CD4-positive, alpha-beta T cell (primary cell): ENCODE measurements around the gene CCDC194. TPM values are rescaled to one million over a fixed set of nuclear protein-coding genes. Genes with fewer than 3 reads are reported as not detected.

ENCODE experiments used
- ATAC-seq: fragments of 200-7000 bp; cut with Tn5 transposase; one replicate; pipeline ENCODE4 v1.10.0; 2022; ENCODE audit warnings: mild to moderate bottlenecking; ENCODE audit not compliant: poor library complexity
- CTCF ChIA-PET: fragments of 350-600 bp; sonication (Branson Sonifier 250); formaldehyde crosslinking; loops from one replicate; lab custom pipeline; 2021; ENCODE audit warnings: antibody characterized with exemption, inconsistent platforms; lab: Charles Lee
- POLR2A ChIA-PET: fragments of 350-600 bp; sonication (Branson Sonifier 250); formaldehyde crosslinking; loops from one replicate; lab custom pipeline; 2021; ENCODE audit warnings: antibody characterized with exemption, inconsistent platforms; lab: Charles Lee
- DNase-seq, 14 experiments: peaks; one replicate each; pipeline ENCODE4 v3.0.0-alpha.2; 2013 to 2020; ENCODE audit warnings: mixed read lengths in 2 of 14
- H3K27ac ChIP-seq, 2 donors: one replicate each; pipeline versions ENCODE4 v1.5.1 to v1.7.0; 2013; ENCODE audit warnings: low read length in 2 of 2, low read depth in 1 of 2, mild to moderate bottlenecking in 1 of 2
- H3K27me3 ChIP-seq, 2 experiments: 1 replicate in 1 of 2; 2 replicates in 1 of 2; pipeline versions ENCODE4 v1.6.1 to v1.7.0; 2013; ENCODE audit warnings: low read length in 2 of 2, control low read depth in 1 of 2, mild to moderate bottlenecking in 1 of 2, moderate library complexity in 1 of 2; ENCODE audit not compliant: insufficient read depth in 2 of 2, control insufficient read depth in 1 of 2
- H3K36me3 ChIP-seq: one replicate; pipeline ENCODE4 v1.6.1; 2013; ENCODE audit warnings: low read length, control low read depth; ENCODE audit not compliant: insufficient read depth
- H3K4me1 ChIP-seq: one replicate; pipeline ENCODE4 v1.6.1; 2013; ENCODE audit warnings: low read length, control low read depth; ENCODE audit not compliant: insufficient read depth
- H3K4me3 ChIP-seq: one replicate; pipeline ENCODE4 v1.5.1; 2013; ENCODE audit warnings: mild to moderate bottlenecking, low read length, moderate library complexity
- H3K9me3 ChIP-seq, 2 experiments: 1 replicate in 1 of 2; 2 replicates in 1 of 2; pipeline versions ENCODE4 v1.6.1 to v1.7.0; 2013; ENCODE audit warnings: low read length in 2 of 2, mild to moderate bottlenecking in 2 of 2, control low read depth in 1 of 2, moderate library complexity in 1 of 2; ENCODE audit not compliant: control insufficient read depth in 1 of 2, insufficient read depth in 1 of 2
- H3K27ac Mint-ChIP-seq: one replicate; pipeline ENCODE4 v1.8.0; 2020; ENCODE audit warnings: mixed read lengths
- H3K27me3 Mint-ChIP-seq: one replicate; pipeline ENCODE4 v1.8.0; 2021; ENCODE audit warnings: mixed read lengths
- H3K36me3 Mint-ChIP-seq: one replicate; pipeline ENCODE4 v1.8.0; 2021; ENCODE audit warnings: low read depth, mixed read lengths
- H3K4me1 Mint-ChIP-seq: one replicate; pipeline ENCODE4 v1.8.0; 2021; ENCODE audit warnings: low read depth, mixed read lengths
- H3K4me3 Mint-ChIP-seq: one replicate; pipeline ENCODE4 v1.8.0; 2020; ENCODE audit warnings: mild to moderate bottlenecking, mixed read lengths
- H3K9me3 Mint-ChIP-seq: one replicate; pipeline ENCODE4 v1.8.0; 2020; ENCODE audit warnings: mixed read lengths
- intact Hi-C, 2 experiments: fragments of 100-400 bp; cut with DNase I in 1 of 2; cut with micrococcal nuclease in 1 of 2; formaldehyde crosslinking; loops; one replicate each; pipeline versions ENCODE4 v1.15.1 to v1.9.0; 2023 to 2025; cut with DNase I, micrococcal nuclease
- polyA plus RNA-seq, 2 donors: library from polyadenylated mRNA; unstranded; fragments of 120-200 nt; gene quantifications; one replicate each; pipeline ENCODE4 v1.2.1, GENCODE V29; 2013
- total RNA-seq, 174 experiments: library from RNA in 2 of 174; stranded (reverse) in 2 of 174; gene quantifications; one replicate each; pipeline ENCODE4 v1.2.3 and lab custom pipeline; 2021 to 2026
- TF ChIP-seq, protein P1 (sequence below): fragments of 200-600 bp; IDR thresholded peaks from one replicate; pipeline ENCODE4 v1.8.0; 2022; ENCODE audit warnings: antibody characterized with exemption, mild to moderate bottlenecking

Gene CCDC194, protein sequence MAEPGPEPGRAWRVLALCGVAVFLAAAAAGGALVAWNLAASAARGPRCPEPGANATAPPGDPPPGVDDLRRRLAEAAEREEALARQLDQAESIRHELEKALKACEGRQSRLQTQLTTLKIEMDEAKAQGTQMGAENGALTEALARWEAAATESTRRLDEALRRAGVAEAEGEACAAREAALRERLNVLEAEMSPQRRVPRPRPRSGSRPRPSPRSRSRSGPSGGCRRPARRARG
- total RNA-seq (not detected), total RNA-seq (lab: John Stamatoyannopoulos, UW) (0 to 6.8 (median 0.56) reads per million in 172 experiments)
- 0.32 TPM for polyA plus RNA-seq (2013, experiment 1 of 2)
- polyA plus RNA-seq (2013, experiment 2 of 2) = 0.52 TPM

DNA sequence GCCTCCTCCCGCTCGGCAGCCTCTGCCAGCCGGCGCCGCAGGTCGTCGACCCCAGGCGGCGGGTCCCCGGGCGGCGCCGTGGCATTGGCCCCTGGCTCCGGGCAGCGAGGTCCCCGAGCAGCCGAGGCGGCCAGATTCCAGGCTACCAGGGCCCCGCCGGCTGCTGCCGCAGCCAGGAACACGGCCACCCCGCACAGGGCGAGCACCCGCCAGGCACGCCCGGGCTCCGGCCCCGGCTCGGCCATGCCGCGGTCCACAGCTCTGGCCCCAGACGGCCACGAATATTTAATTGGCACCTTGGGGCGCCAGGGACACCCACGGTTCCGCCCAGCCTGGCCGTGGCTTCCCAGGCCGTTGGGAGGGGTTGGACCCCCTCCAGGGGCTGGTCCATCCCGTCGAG lies at the start of gene CCDC194:
TSS of gene CCDC194 (minus strand) at position 283 of the 400 bp plus-strand sequence. CDS start at position 245, 38 bp downstream.
- ChIA-PET POLR2A (interaction anchor here (1.1 kb wide), 1 partner anchor 11 kb away, joined by 3 read pairs; no protein-coding TSS in a partner anchor), CTCF (no interaction called here)
- TF ChIP-seq, protein P1, sequence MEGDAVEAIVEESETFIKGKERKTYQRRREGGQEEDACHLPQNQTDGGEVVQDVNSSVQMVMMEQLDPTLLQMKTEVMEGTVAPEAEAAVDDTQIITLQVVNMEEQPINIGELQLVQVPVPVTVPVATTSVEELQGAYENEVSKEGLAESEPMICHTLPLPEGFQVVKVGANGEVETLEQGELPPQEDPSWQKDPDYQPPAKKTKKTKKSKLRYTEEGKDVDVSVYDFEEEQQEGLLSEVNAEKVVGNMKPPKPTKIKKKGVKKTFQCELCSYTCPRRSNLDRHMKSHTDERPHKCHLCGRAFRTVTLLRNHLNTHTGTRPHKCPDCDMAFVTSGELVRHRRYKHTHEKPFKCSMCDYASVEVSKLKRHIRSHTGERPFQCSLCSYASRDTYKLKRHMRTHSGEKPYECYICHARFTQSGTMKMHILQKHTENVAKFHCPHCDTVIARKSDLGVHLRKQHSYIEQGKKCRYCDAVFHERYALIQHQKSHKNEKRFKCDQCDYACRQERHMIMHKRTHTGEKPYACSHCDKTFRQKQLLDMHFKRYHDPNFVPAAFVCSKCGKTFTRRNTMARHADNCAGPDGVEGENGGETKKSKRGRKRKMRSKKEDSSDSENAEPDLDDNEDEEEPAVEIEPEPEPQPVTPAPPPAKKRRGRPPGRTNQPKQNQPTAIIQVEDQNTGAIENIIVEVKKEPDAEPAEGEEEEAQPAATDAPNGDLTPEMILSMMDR = no peak
- ATAC-seq (no peak), DNase-seq (no peak)
- H3K4me1 ChIP-seq = peaks cover 32% of the 10 kb centered on the region
- peaks cover 23% of the 10 kb centered on the region for H3K4me1 Mint-ChIP-seq
- H3K27me3 Mint-ChIP-seq = no peaks in the 10 kb centered on the region
- H3K4me3 Mint-ChIP-seq = peak within 1 kb of the TSS; percentile 54
- intact Hi-C loops = loop anchor here in 1 of 2 experiments (5.0 kb wide), 1 partner anchor 73 kb away; no protein-coding TSS in a partner anchor
- peaks cover 7% of the 10 kb centered on the region for H3K36me3 ChIP-seq
- H3K27ac Mint-ChIP-seq = no peak within 1 kb of the TSS
- H3K4me3 ChIP-seq = no peak within 1 kb of the TSS
- no peaks in the 10 kb centered on the region for H3K9me3 Mint-ChIP-seq
- no peak within 1 kb of the TSS for H3K27ac ChIP-seq
- H3K27me3 ChIP-seq = no peaks in the 10 kb centered on the region
- no peaks in the 10 kb centered on the region for H3K36me3 Mint-ChIP-seq
- no peaks in the 10 kb centered on the region for H3K9me3 ChIP-seq

DNA sequence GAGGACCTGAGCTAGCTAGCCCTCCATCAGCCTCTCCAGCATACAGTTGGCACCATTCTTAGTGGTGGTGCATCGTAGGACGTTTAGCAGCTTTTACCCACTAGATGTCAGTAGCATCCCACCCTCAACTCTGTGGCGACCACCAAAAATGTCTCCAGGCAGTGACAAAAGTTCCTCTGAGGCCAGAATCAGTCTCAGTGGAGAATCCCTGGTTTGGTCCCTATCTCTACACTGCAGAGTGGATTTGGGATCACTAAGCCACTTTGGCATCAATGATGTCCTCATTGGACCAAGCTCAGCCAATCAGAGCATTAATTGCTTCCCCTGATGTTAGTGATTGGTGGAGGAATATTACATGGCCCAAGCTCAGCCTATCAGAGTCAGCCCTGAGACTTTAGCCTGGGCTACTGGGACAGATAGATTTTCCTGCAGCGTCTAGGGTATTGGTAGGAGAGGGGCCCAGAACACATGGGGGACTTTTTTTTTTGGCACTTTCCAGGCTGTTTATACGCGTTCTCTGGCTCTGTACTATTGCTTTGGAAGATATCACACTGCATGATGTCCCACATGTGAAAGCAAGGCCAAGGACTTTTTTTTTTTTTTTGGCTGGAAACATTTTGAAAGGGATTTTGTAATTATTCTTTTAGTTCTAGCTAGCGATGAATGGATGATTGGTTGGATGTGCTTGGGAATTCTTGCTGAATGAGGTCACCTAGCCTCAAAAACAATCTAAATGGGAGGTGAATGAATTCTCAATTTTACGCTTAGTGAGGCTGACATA lies 47.4 kb upstream of the CCDC194 start:
- peak; percentile 46 for ATAC-seq
- Histone ChIP-seq H3K27ac (no peak overlapping the region), H3K27me3 (peaks cover 0 to 2% of the 10 kb centered on the region in 2 experiments), H3K9me3 (peaks cover 3 to 4% of the 10 kb centered on the region in 2 experiments), H3K36me3 (no peaks in the 10 kb centered on the region), H3K4me3 (no peak overlapping the region), H3K4me1 (no peaks in the 10 kb centered on the region)
- intact Hi-C loops = loop anchor here in 1 of 2 experiments (10.0 kb wide), 1 partner anchor 413 kb away; the partner anchor contains the start of gene RPL18A
- Mint-ChIP-seq H3K4me1 (no peaks in the 10 kb centered on the region), H3K27me3 (no peaks in the 10 kb centered on the region), H3K27ac (no peak overlapping the region), H3K36me3 (no peaks in the 10 kb centered on the region), H3K9me3 (no peaks in the 10 kb centered on the region), H3K4me3 (no peak overlapping the region)
- peak in 5 of 14 experiments; percentile 12 to 54 (median 34) for DNase-seq
- CTCF ChIA-PET = interaction anchor here (0.7 to 1.6 kb wide), 2 partner anchors 24 to 133 kb away, joined by 3 to 6 read pairs; no protein-coding TSS in a partner anchor
- POLR2A ChIA-PET = no interaction called here
- TF ChIP-seq, protein P1 = peak; percentile 22

DNA sequence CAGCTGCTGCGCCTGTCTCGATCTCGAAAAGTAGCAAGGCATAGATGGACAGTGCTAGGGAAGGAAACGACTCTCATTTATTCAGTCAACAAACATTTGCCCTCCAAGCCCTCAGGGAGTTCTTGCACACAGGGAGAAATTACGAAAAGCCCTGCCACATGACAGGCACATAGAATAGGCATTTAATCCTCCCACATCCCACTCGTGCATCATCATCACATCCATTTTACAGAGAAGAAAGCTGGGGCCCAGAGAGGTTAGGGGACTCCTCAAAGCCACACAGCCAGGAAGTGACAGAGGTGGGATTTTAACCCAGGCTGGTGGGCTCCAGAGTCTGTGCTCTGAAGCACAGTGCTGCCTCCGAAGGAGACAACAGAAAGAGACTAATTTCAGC lies 42.9 kb upstream of the CCDC194 start:
- DNase-seq = no peak
- Histone ChIP-seq H3K36me3 (no peaks in the 10 kb centered on the region), H3K27ac (no peak overlapping the region), H3K9me3 (peaks cover 4 to 9% of the 10 kb centered on the region in 2 experiments), H3K4me1 (no peaks in the 10 kb centered on the region), H3K4me3 (no peak overlapping the region), H3K27me3 (peaks cover 0 to 2% of the 10 kb centered on the region in 2 experiments)
- ATAC-seq = no peak
- no peaks in the 10 kb centered on the region for H3K27me3 Mint-ChIP-seq
- no peaks in the 10 kb centered on the region for H3K36me3 Mint-ChIP-seq
- no peak overlapping the region for H3K4me3 Mint-ChIP-seq
- H3K27ac Mint-ChIP-seq = no peak overlapping the region
- no peaks in the 10 kb centered on the region for H3K9me3 Mint-ChIP-seq
- intact Hi-C loops = no loop called here
- TF ChIP-seq, protein P1 = no peak
- H3K4me1 Mint-ChIP-seq = no peaks in the 10 kb centered on the region
- ChIA-PET POLR2A (no interaction called here), CTCF (no interaction called here)
